ENCODE data around the gene CELSR3. TPM values are rescaled to one million over a fixed set of nuclear protein-coding genes. Genes with fewer than 3 reads are reported as not detected.

CELSR3 gene
- total and polyA plus RNA-seq, 9 donors = 0.23 to 3.4 (median 0.69) TPM

DNA sequence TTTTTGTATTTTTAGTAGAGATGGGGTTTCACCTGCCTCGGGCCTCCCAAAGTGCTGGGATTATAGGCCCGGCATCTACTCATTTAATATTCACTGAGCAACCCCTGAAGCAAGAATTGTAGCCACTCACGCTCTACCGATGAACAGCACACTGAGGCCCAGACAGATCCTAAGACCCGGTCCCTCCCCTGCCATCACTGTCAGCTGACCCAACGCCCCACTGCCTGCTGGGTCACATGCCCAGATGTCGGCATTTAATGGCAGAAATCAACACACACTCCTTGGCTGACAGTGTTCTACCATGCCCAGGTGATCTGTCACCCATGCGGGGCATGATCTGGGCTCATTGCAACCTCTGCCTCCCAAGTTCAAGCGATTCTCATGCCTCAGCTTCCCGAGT, 37.9 kb downstream of the CELSR3 start:
- intact Hi-C loops (cut with DNase I) = no loop called here
- WGBS, 3 donors = 91 to 93% (median 92%) methylated on average over 10 of the region's 10 CpGs

DNA sequence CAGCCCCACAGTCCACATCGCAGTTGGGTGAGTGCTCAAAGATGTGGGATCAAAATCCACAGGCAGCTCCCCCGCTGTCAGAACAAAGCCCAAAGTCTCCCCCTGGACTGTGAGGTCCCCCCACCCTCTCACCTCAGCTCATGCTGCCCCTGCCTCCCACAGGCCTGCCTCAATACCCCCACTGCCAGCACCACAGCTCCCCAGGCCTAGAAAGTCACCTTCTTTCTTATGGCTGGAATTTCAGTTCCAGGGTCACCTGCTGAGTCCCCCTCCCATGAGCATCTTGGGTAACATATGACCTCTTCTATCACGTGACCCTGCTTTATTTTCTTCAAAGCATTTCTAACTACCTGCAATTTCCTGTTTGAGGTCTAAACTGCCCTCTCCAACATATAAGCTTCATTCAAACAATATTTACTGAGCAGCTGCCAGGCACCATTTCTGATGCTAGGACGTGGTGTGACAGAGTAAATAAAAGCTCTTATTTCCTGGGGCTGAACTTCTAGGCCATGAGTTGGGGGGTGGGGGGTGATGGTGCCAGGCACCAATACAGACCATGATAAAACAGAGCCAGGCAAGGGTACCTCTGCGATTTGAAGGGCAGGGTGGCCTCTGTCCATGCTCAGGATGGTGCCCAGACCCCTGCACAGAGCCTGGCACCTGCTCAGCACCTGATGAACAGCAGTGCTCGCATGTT, 38.7 kb downstream of the CELSR3 start:
- WGBS, 3 donors = 75 to 84% (median 83%) methylated on average over 6 of the region's 6 CpGs
- intact Hi-C loops (cut with DNase I) = no loop called here

More for the DNA sequence above, 37.9 kb downstream of the CELSR3 start:
- Histone ChIP-seq H3K27me3 (no peaks in the 10 kb centered on the region), H3K4me1 (ENCODE audit: insufficient read depth) (no peaks in the 10 kb centered on the region), H3K36me3 (no peaks in the 10 kb centered on the region), H3K9me3 (no peaks in the 10 kb centered on the region), H3K4me3 (no peak overlapping the region), H3K27ac (no peak overlapping the region)
- TF ChIP-seq EP300 (IDR thresholded peaks at IDR 0.05) (no peak), POLR2A (IDR thresholded peaks at IDR 0.05) (no peak)
- TF ChIP-seq, protein P1, sequence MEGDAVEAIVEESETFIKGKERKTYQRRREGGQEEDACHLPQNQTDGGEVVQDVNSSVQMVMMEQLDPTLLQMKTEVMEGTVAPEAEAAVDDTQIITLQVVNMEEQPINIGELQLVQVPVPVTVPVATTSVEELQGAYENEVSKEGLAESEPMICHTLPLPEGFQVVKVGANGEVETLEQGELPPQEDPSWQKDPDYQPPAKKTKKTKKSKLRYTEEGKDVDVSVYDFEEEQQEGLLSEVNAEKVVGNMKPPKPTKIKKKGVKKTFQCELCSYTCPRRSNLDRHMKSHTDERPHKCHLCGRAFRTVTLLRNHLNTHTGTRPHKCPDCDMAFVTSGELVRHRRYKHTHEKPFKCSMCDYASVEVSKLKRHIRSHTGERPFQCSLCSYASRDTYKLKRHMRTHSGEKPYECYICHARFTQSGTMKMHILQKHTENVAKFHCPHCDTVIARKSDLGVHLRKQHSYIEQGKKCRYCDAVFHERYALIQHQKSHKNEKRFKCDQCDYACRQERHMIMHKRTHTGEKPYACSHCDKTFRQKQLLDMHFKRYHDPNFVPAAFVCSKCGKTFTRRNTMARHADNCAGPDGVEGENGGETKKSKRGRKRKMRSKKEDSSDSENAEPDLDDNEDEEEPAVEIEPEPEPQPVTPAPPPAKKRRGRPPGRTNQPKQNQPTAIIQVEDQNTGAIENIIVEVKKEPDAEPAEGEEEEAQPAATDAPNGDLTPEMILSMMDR (IDR thresholded peaks at IDR 0.05) = no peak
- DNase-seq = no peak

DNA sequence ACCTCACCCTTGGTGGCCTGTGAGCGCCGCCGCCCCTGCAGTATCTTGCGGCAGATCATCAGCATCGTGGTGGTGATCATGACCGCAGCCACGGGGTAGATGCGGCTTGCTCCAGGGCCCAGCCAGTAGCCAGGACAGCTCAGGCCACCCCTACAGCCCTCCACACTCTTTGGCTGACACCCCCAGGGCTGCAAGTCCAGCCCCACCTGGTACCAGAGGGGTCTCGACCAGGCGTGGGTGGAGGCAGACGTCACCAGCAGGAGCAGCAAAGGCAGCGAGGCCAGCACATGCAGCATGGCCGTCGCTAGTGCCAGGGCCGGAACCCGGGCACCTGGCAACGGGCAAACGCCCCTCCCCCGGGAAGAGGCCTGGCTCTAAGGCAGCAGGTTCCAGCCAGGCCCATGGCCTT, 41.2 kb downstream of the CELSR3 start, which contains the start of gene TMEM89:
TMEM89 (minus strand) TSS at position 309 of the 409 bp plus-strand sequence; CDS start at position 296, 13 bp downstream.
- 91 to 93% (median 92%) methylated on average over 19 of the region's 19 CpGs for WGBS, 3 donors
- no peaks in the 10 kb centered on the region for H3K4me1 ChIP-seq (ENCODE audit: insufficient read depth)
- intact Hi-C loops (cut with DNase I) = no loop called here
- no peaks in the 10 kb centered on the region for H3K27me3 ChIP-seq
- no peak within 1 kb of the TSS for H3K27ac ChIP-seq
- no peak for DNase-seq
- H3K4me3 ChIP-seq = no peak within 1 kb of the TSS
- H3K9me3 ChIP-seq = no peaks in the 10 kb centered on the region
- no peaks in the 10 kb centered on the region for H3K36me3 ChIP-seq
- TF ChIP-seq POLR2A (IDR thresholded peaks at IDR 0.05) = no peak
- TF ChIP-seq EP300 (IDR thresholded peaks at IDR 0.05) = no peak
- TF ChIP-seq, protein P1 (IDR thresholded peaks at IDR 0.05) = no peak

More for the DNA sequence above, 38.7 kb downstream of the CELSR3 start:
- Histone ChIP-seq H3K27me3 (no peaks in the 10 kb centered on the region), H3K4me1 (ENCODE audit: insufficient read depth) (no peaks in the 10 kb centered on the region), H3K27ac (no peak overlapping the region), H3K36me3 (no peaks in the 10 kb centered on the region), H3K9me3 (no peaks in the 10 kb centered on the region), H3K4me3 (no peak overlapping the region)
- no peak for TF ChIP-seq EP300 (IDR thresholded peaks at IDR 0.05)
- no peak for TF ChIP-seq POLR2A (IDR thresholded peaks at IDR 0.05)
- TF ChIP-seq, protein P1 (IDR thresholded peaks at IDR 0.05) = no peak
- no peak for DNase-seq

DNA sequence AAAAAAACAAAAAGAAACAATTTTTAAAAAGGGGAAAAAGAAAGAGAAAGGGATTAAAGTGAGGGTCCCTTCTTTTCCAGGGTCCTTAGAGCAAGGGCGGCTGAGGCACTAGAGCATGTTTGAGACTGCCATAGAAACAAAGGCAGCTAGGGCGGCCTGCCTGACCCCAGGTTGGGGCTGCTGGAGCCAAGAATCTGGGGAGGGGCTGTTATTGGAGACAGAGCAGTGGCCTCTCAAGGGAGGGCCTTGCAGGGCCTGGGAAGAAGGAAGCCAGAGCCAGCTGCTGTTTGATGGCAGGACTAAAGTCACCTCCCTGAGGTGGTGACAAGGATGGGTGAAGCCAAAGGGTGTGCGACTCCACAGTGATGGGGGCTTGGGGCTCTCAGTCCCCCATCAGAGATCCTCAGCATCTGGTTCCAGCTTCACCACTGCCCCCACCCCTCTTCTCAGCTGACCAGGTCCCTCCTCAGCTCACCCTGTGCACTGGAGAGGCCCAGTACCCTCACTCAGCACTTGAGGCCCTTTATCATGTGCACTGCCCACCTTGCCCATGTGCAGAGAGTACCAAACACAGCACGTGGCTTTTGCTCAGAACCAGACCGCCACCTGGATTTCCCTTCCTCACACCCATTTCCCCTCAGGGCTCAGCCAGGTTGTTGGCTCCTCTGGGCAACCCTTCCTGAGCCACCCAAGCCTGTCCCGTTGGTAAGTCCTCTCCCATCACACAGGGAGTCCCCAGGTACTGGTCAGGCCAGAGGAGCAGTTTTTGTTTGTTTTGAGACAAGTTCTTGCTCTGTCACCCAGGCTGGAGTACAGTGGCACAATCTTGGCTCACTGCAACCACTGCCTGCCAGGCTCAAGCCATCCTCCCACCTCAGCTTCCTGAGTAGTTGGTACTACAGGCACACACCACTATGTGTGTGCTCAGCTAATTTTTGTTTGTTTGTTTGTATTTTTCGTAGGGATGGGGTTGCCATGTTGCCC, 42.9 kb downstream of the CELSR3 start:
- no peak overlapping the region for H3K4me3 ChIP-seq
- TF ChIP-seq, protein P1 (IDR thresholded peaks at IDR 0.05) = no peak
- no peak for TF ChIP-seq EP300 (IDR thresholded peaks at IDR 0.05)
- no peak for TF ChIP-seq POLR2A (IDR thresholded peaks at IDR 0.05)
- DNase-seq = no peak

More for the DNA sequence above, 42.9 kb downstream of the CELSR3 start:
- no peak overlapping the region for H3K27ac ChIP-seq
- H3K36me3 ChIP-seq = no peaks in the 10 kb centered on the region
- no peaks in the 10 kb centered on the region for H3K27me3 ChIP-seq
- intact Hi-C loops (cut with DNase I) = loop anchor here in 1 of 4 donors (10.0 kb wide), 1 partner anchor 1935 kb away; no protein-coding TSS in a partner anchor
- H3K4me1 ChIP-seq (ENCODE audit: insufficient read depth) = no peaks in the 10 kb centered on the region
- 87 to 93% (median 92%) methylated on average over 7 of the region's 7 CpGs for WGBS, 3 donors
- no peaks in the 10 kb centered on the region for H3K9me3 ChIP-seq

Measured in ovary (tissue), 9 donors.